SW480 (cell line): ENCODE data around the gene NUDT4.
"Not testable (repeated sequence)": the region's sequence is repeated elsewhere in the genome, so short reads cannot be mapped to it uniquely, and the experiment has no call there.

Experiments
- DNase-seq: peaks from one replicate; pipeline ENCODE4 v3.0.0-alpha.2; 2016; ENCODE audit warnings: low spot score

Gene NUDT4

DNA sequence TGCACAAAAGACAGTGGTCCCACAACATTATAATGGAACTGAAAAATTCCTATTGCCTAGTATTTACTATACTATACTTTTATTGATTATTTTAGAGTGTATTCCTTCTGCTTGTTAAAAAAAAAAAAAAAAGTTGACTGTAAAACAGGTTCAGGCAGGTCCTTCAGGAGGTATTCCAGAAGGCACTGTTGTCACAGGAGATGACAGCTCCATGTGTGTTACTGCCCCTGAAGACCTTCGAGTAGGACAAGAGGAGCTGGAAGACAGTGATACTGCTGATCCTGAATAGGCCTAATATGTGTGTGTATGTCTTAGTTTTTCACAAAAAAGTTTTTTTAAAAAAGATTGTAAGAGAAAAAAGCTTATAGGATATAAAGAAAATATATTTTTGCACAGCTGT is 51.7 kb downstream of the NUDT4 start:
- no peak for DNase-seq

DNA sequence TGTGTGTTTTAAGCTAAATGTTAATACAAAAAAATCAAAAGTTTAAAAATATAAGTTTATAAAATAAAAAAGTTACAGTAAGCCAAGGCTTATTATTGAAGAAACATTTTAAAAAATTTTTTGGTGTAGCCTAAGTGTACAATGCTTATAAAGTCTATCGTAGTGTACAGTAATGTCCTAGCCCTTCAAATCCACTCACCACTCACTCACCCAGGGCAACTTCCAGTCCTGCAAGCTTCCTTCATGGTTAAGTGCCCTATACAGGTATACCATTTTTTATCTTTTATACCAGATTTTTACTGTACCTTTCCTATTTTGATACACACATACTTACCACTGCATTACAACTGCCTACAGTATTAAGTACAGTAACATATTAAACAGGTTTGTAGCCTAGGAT is 52.1 kb downstream of the NUDT4 start:
- DNase-seq: no peak

DNA sequence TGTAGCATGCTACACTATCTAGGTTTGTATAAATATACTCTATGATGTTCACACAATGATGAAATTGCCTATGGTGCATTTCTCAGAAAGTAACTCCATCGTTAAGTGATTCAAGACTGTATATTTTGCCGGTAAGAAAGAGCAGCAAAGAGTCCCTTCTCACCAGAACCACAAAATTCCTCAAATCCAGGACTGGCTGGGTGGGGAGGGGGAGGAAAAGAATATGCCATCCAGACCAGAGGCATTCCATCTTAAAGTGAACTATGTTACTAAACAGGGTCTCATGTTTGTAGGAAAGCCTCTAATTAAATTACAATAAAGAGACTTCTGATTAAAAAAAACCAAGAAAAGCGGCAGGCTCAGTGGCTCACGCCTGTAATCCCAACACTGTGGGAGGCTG is 52.6 kb downstream of the NUDT4 start:
- DNase-seq: no peak

DNA sequence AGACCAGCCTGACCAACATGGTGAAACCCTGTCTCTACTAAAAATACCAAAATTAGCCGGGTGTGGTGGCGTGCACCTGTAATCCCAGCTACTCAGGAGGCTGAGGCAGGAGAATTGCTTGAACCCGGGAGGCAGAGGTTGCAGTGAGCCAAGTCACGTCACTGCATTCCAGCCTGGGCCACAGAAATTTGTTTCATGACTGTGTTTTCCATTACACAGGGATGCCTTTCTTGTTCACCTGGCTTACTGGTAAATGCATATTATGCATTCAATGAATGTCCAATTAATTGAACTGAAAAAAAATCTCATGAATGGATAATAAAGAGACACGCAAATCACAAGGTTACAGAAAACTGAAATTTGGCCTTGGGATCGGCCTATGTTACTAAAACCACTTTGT is 54.3 kb downstream of the NUDT4 start:
- not testable (repeated sequence) for DNase-seq

DNA sequence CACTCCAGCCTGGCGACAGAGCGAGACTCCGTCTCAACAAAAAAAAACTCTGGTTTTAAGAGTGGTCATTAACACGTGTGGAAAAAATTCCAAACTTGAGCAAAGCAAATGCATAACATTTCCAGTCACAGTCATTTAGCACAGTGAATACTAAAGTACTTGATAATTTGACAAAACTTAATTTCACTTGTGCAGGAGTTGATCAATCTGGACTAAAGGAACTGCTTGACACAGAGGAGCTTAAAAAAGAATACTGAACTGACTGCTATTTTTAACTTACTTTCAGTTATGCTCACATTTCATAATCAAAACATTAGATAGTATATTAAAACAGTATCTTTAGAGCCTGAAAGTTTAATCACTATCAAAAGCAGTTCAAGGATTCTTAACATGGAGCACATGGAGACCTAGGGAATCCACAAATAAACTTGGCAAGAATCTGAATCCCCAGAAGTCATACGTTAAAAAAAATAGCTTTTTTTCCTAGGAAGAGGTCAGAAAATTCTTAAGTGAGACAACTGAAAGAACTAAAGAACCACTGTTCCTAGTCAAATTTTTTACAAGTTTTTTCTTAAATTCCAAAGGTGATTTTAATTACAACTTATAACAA is 56.6 kb downstream of the NUDT4 start:
- DNase-seq: no peak

DNA sequence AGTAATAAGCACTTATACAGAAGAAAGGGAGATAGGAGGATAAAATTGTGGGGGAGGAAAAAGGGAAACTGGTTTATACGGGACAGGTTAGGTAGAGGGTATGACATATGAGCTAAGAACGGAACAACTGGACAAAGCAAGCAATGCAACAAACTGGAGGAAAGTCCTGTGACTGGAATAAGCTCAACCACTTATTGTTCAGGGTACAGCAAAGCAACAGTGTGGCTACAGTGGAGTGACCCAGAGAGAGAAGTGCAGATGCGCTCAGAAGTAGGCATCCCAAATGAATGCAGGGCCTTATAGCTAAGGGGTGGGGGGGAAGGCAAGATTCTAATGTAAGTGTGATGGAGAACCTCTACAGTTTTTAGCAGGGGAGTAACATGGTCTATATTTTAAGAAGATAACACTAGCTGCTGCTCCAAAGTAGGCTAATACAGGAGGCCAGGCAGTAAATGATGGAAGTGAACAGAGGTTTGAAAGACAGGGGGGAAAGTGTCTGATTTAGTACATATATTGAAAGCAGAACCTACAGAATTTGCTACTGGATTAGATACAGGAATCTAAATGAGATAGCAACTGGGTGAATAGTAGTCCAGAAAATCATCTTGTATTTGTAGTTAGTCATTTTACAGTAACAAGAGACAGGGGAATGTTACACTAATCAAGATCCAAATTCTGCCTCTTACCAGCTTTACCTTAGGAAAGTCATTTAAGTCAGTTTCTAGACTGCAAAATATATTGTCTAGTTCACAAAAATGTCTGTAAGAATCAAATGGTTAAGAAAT is 60.7 kb downstream of the NUDT4 start:
- DNase-seq: no peak

DNA sequence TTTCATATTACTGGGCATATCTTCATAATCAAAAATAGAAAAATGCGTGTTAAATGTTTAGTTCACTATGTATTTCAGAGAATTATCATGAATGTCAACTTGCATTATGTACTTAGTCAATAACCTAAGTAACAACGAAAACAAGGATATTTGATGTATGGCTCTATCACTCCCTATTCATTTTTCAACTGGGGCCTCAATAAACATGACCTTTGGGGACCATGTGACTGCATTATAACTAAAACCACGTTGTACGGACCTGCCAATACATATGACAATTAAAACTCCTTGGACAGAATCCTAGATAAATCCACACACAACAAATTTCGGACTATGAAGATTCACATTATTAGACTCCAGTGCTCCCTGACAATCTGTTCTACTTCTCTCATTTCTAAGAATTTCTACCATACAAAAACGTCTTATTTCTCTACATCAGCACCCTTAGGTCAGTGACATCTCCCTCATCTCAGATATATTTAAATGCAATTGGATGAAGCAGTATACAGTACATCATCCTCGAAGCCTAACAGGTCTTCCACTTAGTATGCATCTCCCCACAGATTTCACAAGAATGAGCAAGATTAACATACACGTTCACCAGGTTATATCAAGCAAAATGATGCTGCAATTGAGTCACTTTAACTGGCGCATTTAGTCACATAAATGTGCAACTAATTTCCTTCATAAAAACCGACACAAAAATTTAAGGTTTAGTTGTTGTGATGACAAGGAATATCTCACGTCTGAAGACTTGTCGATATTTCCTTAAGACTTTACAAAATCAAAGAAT is 62.5 kb downstream of the NUDT4 start:
- peak; percentile 8 for DNase-seq

DNA sequence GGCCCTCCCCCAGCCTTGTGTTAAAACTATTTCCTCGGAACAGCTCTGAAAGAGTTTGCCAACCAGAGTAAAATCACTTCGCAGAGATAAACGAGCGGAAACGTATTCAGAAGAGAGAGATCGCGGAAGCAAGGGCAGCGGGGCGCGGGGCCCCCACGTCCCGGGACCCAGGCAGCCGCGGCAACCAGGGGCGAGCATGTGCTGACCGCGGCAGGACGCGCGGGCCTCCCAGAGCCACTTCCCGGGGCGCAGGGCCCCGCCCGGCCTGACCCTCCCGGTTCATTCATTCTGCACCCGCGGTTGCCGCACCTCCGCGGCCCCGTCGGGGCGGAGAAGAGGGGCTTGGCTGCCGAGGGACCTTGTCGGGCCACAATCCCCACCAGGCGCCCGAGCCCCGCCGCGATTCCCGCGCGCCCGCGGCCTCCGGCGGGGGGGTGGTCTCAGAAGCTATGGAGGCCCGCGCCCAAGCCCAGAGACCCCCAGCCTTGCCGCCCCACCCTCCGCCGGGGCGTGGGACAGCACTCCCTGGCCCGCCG is 63.4 kb downstream of the NUDT4 start:
- DNase-seq: peak; percentile 18

DNA sequence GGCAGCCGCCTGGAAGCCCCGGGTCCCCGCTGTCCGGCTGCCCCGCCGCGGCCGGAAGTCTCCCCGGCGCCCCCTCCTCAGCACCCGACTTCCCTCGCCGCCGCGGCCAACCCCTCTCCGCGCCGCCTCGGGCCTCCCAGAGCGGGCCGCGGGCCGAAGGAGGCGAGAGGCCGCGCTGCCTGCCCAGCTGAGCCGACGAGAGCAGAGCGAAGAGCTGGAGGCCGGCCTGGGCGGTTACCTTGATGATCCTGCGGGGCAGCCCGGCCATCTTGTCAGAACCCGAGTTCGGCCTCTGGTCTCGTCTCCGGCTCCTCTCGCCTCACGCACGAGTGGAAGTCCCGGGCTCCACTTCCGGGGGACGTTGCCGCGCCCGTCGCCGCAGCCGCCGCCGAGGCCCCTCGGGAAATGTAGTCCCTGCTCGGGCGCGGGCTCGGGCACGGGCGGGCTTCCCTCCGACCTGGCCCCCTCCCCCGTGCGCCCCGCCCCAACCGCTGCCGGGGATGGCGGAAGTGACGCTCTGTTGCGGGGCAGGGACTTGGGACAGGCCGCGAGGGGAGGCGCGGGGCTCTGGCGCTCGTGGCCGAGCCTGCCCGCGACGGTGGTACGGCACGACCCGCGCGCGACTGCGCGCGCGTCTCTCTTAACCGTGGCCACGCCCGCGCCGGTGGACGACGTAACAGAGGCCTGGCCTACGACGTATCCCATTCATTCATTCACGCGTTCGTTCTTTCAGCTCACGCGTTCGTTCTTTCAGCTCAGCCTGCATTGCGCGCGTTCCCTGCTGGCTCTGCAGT is 64.1 kb downstream of the NUDT4 start, which contains the start of gene UBE2N:
TSS of gene UBE2N (minus strand) at position 331 of the 794 bp plus-strand sequence. CDS start at position 268, 63 bp downstream.
- peak; percentile 90 for DNase-seq

DNA sequence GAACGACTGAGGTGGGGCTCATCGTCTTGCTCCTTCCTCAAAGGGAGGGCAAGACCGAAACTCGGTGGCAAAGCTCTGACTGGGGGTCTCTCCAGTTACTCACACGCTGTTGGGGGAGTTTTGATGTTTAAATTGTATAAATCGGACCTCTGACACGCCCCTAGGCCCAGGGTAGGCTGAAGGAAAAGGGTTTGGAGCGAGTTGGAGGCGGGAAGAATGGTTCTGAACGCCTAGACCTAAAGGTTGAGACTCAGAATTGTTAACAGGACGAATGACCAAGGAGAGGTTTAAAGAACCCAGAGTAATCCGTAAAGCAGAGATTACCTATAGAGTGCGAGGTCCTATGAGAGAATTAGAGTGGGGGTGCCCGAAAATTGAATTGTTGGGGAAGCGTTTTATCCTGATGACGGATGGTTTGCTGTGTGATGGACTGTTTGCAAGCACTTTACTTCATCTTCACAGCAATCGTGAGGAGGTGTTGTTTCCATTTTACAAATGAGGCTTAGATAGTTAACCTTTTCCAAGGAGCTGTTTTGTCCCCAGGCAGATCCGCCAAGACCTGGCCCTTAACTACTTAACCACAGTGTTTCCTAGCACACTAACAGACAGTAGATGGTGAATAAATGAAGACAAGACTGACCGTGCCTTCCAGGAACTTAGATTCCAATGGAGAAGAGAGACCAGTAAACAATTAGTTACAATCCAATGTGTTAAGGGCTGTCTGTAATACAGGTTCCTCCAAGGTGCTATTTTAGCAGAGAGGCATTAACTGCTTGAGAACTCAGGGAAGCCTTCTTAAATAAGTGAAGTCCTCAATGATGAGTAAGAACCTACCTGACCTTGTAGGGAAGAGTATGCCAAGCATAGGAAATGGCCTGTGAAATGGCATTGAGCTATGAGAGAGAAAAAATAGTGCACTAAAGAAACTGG is 65.0 kb downstream of the NUDT4 start:
- peak; percentile 14 for DNase-seq

DNA sequence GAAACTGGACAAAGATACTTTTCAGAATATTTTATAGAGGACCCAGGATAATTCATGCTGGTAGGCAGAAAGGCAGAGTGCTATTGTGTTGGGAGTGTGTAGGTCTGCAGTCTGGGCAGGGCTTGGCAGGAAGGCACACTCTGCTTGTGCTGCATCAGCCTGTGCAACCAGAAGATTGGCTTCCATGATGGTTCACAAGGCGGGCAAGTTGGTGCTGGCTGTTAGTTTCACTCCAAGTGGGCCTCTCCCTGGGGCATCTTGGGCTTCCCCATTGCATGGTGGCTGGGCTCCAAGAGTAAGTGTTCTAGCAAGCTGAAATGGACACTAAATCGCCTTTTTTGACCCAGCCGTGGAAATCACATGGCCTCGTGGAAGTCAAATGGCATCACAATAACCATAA is 65.9 kb downstream of the NUDT4 start:
- no peak for DNase-seq

DNA sequence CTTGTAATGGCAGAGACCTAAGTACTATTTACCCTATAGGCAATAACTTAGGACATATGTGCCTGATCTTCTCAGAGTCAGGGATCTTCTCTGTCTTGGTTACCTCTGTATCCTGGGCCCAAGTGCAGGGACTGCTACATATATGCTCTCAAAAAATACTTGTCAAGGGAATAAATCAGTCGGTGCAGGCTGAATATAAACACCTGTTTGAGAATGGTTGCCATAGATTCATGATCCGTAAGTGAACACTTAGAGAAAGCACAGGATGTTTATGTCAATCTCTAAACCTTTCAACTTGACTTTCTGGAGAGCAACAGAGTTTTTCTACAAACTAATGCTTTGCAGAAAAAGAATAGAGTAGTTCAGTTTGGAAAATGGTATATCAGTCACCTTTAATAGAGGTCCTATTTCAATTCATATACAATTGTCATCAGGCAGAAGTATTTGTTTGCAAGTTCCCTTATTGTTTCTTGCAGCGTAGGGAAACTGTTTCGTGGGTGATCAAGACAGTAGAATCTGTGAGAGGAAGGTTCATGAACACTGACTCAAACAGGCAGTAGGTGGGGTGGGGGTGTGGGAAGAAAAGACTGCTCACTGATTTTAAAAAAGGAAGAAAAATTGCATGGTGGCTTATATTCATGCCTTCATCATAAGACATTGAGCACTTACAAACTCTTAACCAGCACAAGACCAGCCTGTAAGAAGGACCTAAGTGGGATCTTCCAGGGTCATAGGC is 70.0 kb downstream of the NUDT4 start:
- no peak for DNase-seq

DNA sequence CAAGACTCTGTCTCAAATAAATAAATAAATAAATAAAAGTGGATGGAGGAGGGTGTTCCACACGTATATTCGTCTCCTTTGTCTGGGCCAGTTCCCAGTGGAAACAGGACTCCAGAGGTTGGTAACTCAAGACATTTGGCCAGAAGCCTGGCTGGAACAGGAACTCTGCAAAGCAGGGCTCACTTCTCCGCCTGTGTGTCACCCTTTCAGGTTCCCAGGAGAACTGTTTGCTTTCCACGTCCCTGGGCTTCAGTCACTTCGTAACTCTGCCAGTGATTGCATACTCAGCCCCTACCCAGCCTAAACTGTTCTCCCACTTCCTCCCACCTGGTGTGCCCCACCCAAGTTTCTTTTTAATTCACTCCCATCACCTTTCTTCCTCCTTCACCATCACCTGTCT is 71.1 kb downstream of the NUDT4 start:
- no peak for DNase-seq

DNA sequence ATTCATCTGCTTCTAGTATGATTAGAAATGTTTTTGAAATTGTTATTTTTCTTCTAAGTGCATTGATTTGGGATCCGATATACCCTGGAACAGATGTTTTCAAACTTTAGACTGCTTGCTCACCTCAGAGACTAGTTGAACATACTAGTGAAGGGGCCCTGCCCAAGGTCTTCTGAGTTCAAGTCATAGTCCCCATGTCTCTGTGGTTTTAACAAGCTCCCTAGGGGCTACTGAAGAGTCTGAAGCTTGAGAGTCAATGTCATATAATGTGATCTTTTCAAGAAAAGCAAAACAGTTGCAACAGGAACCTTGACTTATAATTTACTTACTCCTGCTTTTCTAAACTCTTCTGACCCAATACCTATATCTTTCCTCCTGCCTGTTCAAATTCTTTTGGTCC is 71.6 kb downstream of the NUDT4 start:
- DNase-seq: no peak

DNA sequence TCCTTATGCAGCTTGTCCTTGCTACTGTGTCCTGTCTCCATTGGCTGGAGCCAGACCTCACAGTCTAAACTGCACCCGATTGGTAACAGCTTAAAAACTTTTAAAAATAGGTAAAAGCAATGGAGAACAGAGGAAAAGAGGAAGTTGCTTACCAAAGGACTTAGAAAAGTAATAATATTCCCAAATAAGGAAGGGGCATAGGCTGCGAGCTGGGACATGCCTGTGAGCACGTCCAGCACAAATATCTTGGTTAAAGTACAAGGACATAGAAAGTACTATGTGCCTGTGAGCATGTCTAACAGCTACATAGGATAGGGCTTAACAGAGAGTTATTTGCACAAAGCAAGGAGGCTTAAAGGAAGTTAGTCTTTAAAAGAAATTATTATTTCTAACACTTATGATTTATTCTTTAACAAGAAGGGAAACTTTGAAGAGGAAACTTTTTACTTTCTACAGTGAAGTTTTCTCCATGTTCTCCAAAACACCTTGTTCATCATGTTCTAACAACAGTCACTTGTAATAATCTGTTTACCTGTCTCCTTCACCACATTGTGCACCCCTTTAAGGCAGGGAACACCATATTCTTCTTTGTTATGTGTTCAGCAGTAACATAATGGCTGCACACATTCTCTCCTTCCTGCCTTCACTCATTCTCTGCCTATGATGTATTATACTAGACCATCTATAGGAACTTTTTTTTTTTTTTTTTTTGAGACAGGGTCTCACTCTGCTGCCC is 73.9 kb downstream of the NUDT4 start:
- no peak for DNase-seq

DNA sequence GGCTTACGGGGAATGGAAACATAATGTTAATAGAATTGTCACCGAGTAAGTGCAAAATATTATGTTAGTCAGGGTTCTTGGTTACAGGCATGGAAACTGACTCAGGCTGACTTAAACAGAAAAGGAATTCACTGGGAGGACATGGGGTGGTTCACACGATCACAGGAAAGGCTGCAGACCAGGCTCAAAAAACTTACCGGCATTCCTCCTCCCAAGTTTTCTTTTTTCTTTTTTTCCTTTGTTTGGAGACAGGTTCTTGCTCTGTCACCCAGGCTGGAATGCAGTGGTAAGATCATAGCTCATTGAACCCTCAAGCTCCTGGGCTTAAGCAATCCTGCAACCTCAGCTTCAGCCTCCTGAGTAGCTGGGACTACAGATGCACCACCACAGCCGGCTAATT is 75.9 kb downstream of the NUDT4 start:
- no peak for DNase-seq

DNA sequence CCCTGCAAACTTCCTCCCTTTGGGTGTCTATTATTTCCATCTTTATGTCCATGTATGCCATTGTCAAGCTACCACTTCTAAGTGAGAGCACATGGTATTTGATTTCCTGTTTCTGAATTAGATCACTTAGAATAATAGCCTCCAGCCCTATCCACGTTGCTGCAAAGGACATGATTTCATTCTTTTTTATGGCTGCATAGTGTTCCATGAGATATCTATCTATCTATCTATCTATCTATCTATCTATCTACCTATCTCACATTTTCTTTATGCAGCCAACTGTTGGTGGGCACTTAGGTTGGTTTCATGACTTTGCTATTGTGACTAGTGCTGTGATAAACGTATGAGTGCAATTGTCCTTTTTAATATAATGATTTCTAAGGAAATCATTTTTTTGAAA is 78.4 kb downstream of the NUDT4 start:
- no peak for DNase-seq
